Thyroid gland (tissue), 4 donors: ENCODE results near the gene F11R. TPM values are rescaled to one million over a fixed set of nuclear protein-coding genes. Genes with fewer than 3 reads are reported as not detected.

Experiments used
- DNase-seq, 2 donors: peaks; one replicate each; pipeline ENCODE4 v3.0.0-alpha.2; 2019
- H3K27ac ChIP-seq, 3 donors: fragments of 200-600 bp; sonication (generic); 1 replicate in 2 of 3; 2 replicates in 1 of 3; pipeline ENCODE4 v1.5.1; 2016 to 2019; ENCODE audit warnings: mild to moderate bottlenecking in 1 of 3, moderate library complexity in 1 of 3
- H3K27me3 ChIP-seq: fragments of 200-600 bp; sonication (generic); one replicate; pipeline ENCODE4 v1.5.1; 2019
- H3K36me3 ChIP-seq, 2 donors: fragments of 200-600 bp; sonication (generic); one replicate each; pipeline ENCODE4 v1.5.1; 2016 to 2019
- H3K4me1 ChIP-seq, 2 donors: fragments of 200-600 bp; sonication (generic); one replicate each; pipeline ENCODE4 v1.5.1; 2017 to 2019
- H3K4me3 ChIP-seq, 3 donors: fragments of 200-600 bp; sonication (generic); replicated peaks in 1 of 3; 1 replicate in 2 of 3; 2 replicates in 1 of 3; pipeline ENCODE4 v1.5.1; 2016; ENCODE audit warnings: mild to moderate bottlenecking in 1 of 3
- H3K9me3 ChIP-seq: fragments of 200-600 bp; sonication (generic); one replicate; pipeline ENCODE4 v1.5.1; 2017
- CTCF ChIP-seq, 6 experiments: fragments of 200-600 bp in 3 of 6; fragments of 450-650 bp in 3 of 6; sonication (generic) in 3 of 6; IDR thresholded peaks; one replicate each; pipeline ENCODE4 v1.5.1; 2016 to 2019; ENCODE audit warnings: antibody characterized with exemption in 6 of 6, mild to moderate bottlenecking in 2 of 6, inconsistent platforms in 1 of 6, moderate library complexity in 1 of 6
- POLR2A ChIP-seq, 2 donors: fragments of 450-650 bp; IDR thresholded peaks; one replicate each; pipeline ENCODE4 v1.6.1; 2017; ENCODE audit warnings: antibody characterized with exemption in 2 of 2, mild to moderate bottlenecking in 2 of 2, moderate library complexity in 1 of 2
- WGBS, 2 donors: methylation state at CpG; one replicate each; pipeline ENCODE4 v1.1.5; 2017; 5-methylcytosine and 5-hydroxymethylcytosine counted together
- intact Hi-C: fragments of 100-400 bp; cut with DNase I; formaldehyde crosslinking; loops from one replicate; pipeline ENCODE4 v1.15.1; 2023
- total RNA-seq, 4 donors: library from RNA; depleted of rRNA; stranded (reverse); fragments of >200 nt; gene quantifications; one replicate each; pipeline ENCODE4 v1.2.3, GENCODE V29; 2016

The F11R gene
- total RNA-seq, 4 donors from 2014 or later = 80.8 to 122 (median 98.3) TPM

- no peaks in the 10 kb centered on the region for H3K27me3 ChIP-seq
- no peak overlapping the region for H3K27ac ChIP-seq
- DNase-seq = no peak
- TF ChIP-seq CTCF (IDR thresholded peaks at IDR 0.05) (no peak), POLR2A (IDR thresholded peaks at IDR 0.05) (no peak)
- intact Hi-C loops = no loop called here
- H3K4me1 ChIP-seq = peaks cover 3 to 8% of the 10 kb centered on the region in 2 donors
- H3K9me3 ChIP-seq = no peaks in the 10 kb centered on the region
- WGBS, 2 donors = 90 to 97% methylated on average over 2 of the region's 2 CpGs
- H3K36me3 ChIP-seq = no peaks in the 10 kb centered on the region
- no peak overlapping the region for H3K4me3 ChIP-seq
These were observed 41.7 kb downstream of the F11R start for GRCh38 chr1:160979286-160979685.

- DNase-seq = no peak
- Histone ChIP-seq H3K27me3 (no peaks in the 10 kb centered on the region), H3K9me3 (no peaks in the 10 kb centered on the region), H3K4me3 (no peak overlapping the region), H3K36me3 (no peaks in the 10 kb centered on the region), H3K4me1 (peaks cover 3 to 8% of the 10 kb centered on the region in 2 donors), H3K27ac (no peak overlapping the region)
- TF ChIP-seq POLR2A (IDR thresholded peaks at IDR 0.05) (no peak), CTCF (IDR thresholded peaks at IDR 0.05) (no peak)
- WGBS, 2 donors = 50 to 56% methylated on average over 11 of the region's 11 CpGs
- intact Hi-C loops = no loop called here
These were observed 42.4 kb downstream of the F11R start for GRCh38 chr1:160978510-160978927.

- intact Hi-C loops = no loop called here
- Histone ChIP-seq H3K36me3 (no peaks in the 10 kb centered on the region), H3K4me1 (no peaks in the 10 kb centered on the region), H3K27me3 (no peaks in the 10 kb centered on the region), H3K4me3 (no peak overlapping the region), H3K27ac (no peak overlapping the region), H3K9me3 (no peaks in the 10 kb centered on the region)
- 94% methylated on average over 2 of the region's 2 CpGs for WGBS, 2 donors
- no peak for DNase-seq
- TF ChIP-seq CTCF (IDR thresholded peaks at IDR 0.05) (no peak), POLR2A (IDR thresholded peaks at IDR 0.05) (no peak)
These were observed 45.9 kb downstream of the F11R start for GRCh38 chr1:160975026-160975425.

- H3K9me3 ChIP-seq = no peaks in the 10 kb centered on the region
- intact Hi-C loops = no loop called here
- WGBS, 2 donors = 75 to 79% methylated on average over 4 of the region's 4 CpGs
- H3K27ac ChIP-seq = no peak overlapping the region
- no peaks in the 10 kb centered on the region for H3K27me3 ChIP-seq
- no peaks in the 10 kb centered on the region for H3K36me3 ChIP-seq
- TF ChIP-seq POLR2A (IDR thresholded peaks at IDR 0.05) = no peak
- TF ChIP-seq CTCF (IDR thresholded peaks at IDR 0.05) = no peak
- DNase-seq = no peak
- no peak overlapping the region for H3K4me3 ChIP-seq
- no peaks in the 10 kb centered on the region for H3K4me1 ChIP-seq
These were observed 47.5 kb downstream of the F11R start for GRCh38 chr1:160973491-160973890.

GRCh38 chr1:160972939-160973338, 48.0 kb downstream of the F11R start:
- no peak overlapping the region for H3K4me3 ChIP-seq
- no peak for TF ChIP-seq CTCF (IDR thresholded peaks at IDR 0.05)
- no peak for TF ChIP-seq POLR2A (IDR thresholded peaks at IDR 0.05)
- WGBS, 2 donors = 44 to 63% methylated on average over 3 of the region's 3 CpGs
- H3K9me3 ChIP-seq = no peaks in the 10 kb centered on the region
- no peaks in the 10 kb centered on the region for H3K27me3 ChIP-seq
- H3K36me3 ChIP-seq = no peaks in the 10 kb centered on the region
- no peaks in the 10 kb centered on the region for H3K4me1 ChIP-seq
- no peak overlapping the region for H3K27ac ChIP-seq
- intact Hi-C loops = no loop called here
- no peak for DNase-seq
